ENCODE measurements around the gene PCDH17. TPM values are rescaled to one million over a fixed set of nuclear protein-coding genes. Genes with fewer than 3 reads are reported as not detected.

The PCDH17 gene
- total RNA-seq, 1 experiment from 2014 or later = 0.85 TPM

DNA sequence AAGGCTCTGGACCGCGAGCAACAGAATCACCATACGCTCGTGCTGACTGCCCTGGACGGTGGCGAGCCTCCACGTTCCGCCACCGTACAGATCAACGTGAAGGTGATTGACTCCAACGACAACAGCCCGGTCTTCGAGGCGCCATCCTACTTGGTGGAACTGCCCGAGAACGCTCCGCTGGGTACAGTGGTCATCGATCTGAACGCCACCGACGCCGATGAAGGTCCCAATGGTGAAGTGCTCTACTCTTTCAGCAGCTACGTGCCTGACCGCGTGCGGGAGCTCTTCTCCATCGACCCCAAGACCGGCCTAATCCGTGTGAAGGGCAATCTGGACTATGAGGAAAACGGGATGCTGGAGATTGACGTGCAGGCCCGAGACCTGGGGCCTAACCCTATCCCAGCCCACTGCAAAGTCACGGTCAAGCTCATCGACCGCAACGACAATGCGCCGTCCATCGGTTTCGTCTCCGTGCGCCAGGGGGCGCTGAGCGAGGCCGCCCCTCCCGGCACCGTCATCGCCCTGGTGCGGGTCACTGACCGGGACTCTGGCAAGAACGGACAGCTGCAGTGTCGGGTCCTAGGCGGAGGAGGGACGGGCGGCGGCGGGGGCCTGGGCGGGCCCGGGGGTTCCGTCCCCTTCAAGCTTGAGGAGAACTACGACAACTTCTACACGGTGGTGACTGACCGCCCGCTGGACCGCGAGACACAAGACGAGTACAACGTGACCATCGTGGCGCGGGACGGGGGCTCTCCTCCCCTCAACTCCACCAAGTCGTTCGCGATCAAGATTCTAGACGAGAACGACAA is 1.8 kb downstream of the PCDH17 start (continued):
- TF ChIP-seq PRDM15 (CRISPR knock-in tag; IDR thresholded peaks at IDR 0.05) (peak; percentile 72), USF1 (CRISPR knock-in tag; IDR thresholded peaks at IDR 0.05) (no peak), NR3C1 (CRISPR knock-in tag; conservative IDR thresholded peaks at IDR 0.05; ENCODE audit: low read depth) (no peak), ZNF121 (CRISPR knock-in tag; IDR thresholded peaks at IDR 0.05) (peak; percentile 70), SMAD3 (CRISPR knock-in tag; IDR thresholded peaks at IDR 0.05; ENCODE audit: borderline replicate concordance) (no peak), NR1H2 (CRISPR knock-in tag; IDR thresholded peaks at IDR 0.05) (no peak), EMX1 (CRISPR knock-in tag; IDR thresholded peaks at IDR 0.05) (no peak), SP1 (CRISPR knock-in tag; conservative IDR thresholded peaks at IDR 0.05) (peak; percentile 62; the same call in 1 of the 2 replicates), AFF4 (CRISPR knock-in tag; IDR thresholded peaks at IDR 0.05; ENCODE audit: borderline replicate concordance) (0 out of 2 replicates have a peak, but pooled peaks have one; percentile 22), AR (CRISPR knock-in tag; IDR thresholded peaks at IDR 0.05) (no peak), CDX4 (CRISPR knock-in tag; IDR thresholded peaks at IDR 0.05; ENCODE audit: borderline replicate concordance) (no peak), GTF2I (CRISPR knock-in tag; conservative IDR thresholded peaks at IDR 0.05) (no peak), OVOL2 (CRISPR knock-in tag; IDR thresholded peaks at IDR 0.05; ENCODE audit: borderline replicate concordance) (no peak), FOXK1 (CRISPR knock-in tag; IDR thresholded peaks at IDR 0.05) (no peak), NFATC4 (CRISPR knock-in tag; IDR thresholded peaks at IDR 0.05) (no peak)
- TF ChIP-seq, protein P1, sequence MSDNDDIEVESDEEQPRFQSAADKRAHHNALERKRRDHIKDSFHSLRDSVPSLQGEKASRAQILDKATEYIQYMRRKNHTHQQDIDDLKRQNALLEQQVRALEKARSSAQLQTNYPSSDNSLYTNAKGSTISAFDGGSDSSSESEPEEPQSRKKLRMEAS (CRISPR knock-in tag; IDR thresholded peaks at IDR 0.05) = peak; percentile 70; the same call in 1 of the 2 replicates
- TF ChIP-seq, protein P2, sequence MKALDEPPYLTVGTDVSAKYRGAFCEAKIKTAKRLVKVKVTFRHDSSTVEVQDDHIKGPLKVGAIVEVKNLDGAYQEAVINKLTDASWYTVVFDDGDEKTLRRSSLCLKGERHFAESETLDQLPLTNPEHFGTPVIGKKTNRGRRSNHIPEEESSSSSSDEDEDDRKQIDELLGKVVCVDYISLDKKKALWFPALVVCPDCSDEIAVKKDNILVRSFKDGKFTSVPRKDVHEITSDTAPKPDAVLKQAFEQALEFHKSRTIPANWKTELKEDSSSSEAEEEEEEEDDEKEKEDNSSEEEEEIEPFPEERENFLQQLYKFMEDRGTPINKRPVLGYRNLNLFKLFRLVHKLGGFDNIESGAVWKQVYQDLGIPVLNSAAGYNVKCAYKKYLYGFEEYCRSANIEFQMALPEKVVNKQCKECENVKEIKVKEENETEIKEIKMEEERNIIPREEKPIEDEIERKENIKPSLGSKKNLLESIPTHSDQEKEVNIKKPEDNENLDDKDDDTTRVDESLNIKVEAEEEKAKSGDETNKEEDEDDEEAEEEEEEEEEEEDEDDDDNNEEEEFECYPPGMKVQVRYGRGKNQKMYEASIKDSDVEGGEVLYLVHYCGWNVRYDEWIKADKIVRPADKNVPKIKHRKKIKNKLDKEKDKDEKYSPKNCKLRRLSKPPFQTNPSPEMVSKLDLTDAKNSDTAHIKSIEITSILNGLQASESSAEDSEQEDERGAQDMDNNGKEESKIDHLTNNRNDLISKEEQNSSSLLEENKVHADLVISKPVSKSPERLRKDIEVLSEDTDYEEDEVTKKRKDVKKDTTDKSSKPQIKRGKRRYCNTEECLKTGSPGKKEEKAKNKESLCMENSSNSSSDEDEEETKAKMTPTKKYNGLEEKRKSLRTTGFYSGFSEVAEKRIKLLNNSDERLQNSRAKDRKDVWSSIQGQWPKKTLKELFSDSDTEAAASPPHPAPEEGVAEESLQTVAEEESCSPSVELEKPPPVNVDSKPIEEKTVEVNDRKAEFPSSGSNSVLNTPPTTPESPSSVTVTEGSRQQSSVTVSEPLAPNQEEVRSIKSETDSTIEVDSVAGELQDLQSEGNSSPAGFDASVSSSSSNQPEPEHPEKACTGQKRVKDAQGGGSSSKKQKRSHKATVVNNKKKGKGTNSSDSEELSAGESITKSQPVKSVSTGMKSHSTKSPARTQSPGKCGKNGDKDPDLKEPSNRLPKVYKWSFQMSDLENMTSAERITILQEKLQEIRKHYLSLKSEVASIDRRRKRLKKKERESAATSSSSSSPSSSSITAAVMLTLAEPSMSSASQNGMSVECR (CRISPR knock-in tag; IDR thresholded peaks at IDR 0.05; ENCODE audit: borderline replicate concordance) = 0 out of 2 replicates have a peak, but pooled peaks have one; percentile 47
- TF ChIP-seq, protein P3, sequence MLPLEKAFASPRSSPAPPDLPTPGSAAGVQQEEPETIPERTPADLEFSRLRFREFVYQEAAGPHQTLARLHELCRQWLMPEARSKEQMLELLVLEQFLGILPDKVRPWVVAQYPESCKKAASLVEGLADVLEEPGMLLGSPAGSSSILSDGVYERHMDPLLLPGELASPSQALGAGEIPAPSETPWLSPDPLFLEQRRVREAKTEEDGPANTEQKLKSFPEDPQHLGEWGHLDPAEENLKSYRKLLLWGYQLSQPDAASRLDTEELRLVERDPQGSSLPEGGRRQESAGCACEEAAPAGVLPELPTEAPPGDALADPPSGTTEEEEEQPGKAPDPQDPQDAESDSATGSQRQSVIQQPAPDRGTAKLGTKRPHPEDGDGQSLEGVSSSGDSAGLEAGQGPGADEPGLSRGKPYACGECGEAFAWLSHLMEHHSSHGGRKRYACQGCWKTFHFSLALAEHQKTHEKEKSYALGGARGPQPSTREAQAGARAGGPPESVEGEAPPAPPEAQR (CRISPR knock-in tag; IDR thresholded peaks at IDR 0.05) = no peak

Data from WTC11 (cell line).